GM12878 (cell line): ENCODE data around the gene DPP6. TPM values are rescaled to one million over a fixed set of nuclear protein-coding genes. Genes with fewer than 3 reads are reported as not detected.

Experiments
- ATAC-seq: fragments of 200-7000 bp; cut with Tn5 transposase; 3 replicates; pipeline ENCODE4 v1.9.1; 2020; ENCODE audit warnings: mild to moderate bottlenecking, moderate library complexity
- BruUV-seq: library from RNA; stranded (reverse); fragments of 400-500 nt; replicated peaks from 2 replicates; lab custom pipeline; 2021; lab: Mats Ljungman, UMichigan
- CTCF ChIA-PET: fragments of 300-600 bp; sonication (Branson Sonifier 250); formaldehyde crosslinking; extraction: SDS; loops from one replicate; lab custom pipeline; 2021; ENCODE audit warnings: inconsistent platforms; lab: Yijun Ruan, JAX
- POLR2A ChIA-PET: fragments of 350-600 bp; formaldehyde crosslinking; extraction: SDS; loops from one replicate; lab custom pipeline; 2021; ENCODE audit warnings: inconsistent platforms; lab: Charles Lee
- RAD21 ChIA-PET: fragments of 300-600 bp; sonication (Branson Sonifier 250); formaldehyde crosslinking; loops from one replicate; lab custom pipeline; 2023; ENCODE audit warnings: antibody characterized with exemption; ENCODE audit not compliant: unreplicated experiment; lab: Charles Lee
- SMC1A ChIA-PET: fragments of 300-600 bp; sonication (Branson Sonifier 250); formaldehyde crosslinking; loops from one replicate; lab custom pipeline; 2023; ENCODE audit not compliant: unreplicated experiment, uncharacterized antibody; lab: Charles Lee
- DNase-seq: peaks from one replicate; pipeline ENCODE4 v3.0.0-alpha.2; 2011; ENCODE audit warnings: low read depth, low spot score
- FAIRE-seq: peaks from 3 replicates; lab custom pipeline; 2011; peaks lifted over from hg19 to GRCh38; lab: Jason Lieb, UNC
- H2AFZ ChIP-seq: 2 replicates; pipeline ENCODE4 v1.6.0; 2011; ENCODE audit warnings: low read depth, low read length, control low read depth; ENCODE audit not compliant: control insufficient read depth
- H3K27ac ChIP-seq: 2 replicates; pipeline ENCODE4 v1.5.1; 2011; ENCODE audit warnings: control low read depth; ENCODE audit not compliant: control insufficient read depth, insufficient read depth
- H3K27me3 ChIP-seq, 2 experiments: replicated peaks in 1 of 2; 2 replicates each; pipeline versions ENCODE4 v1.6.0 to v1.6.1; 2011; ENCODE audit warnings: low read length in 1 of 2; ENCODE audit not compliant: control insufficient read depth in 2 of 2, insufficient read depth in 2 of 2
- H3K36me3 ChIP-seq, 2 experiments: 2 replicates each; pipeline ENCODE4 v1.5.1; 2011; ENCODE audit warnings: low read length in 1 of 2; ENCODE audit not compliant: control insufficient read depth in 2 of 2, insufficient read depth in 2 of 2
- H3K4me1 ChIP-seq: 2 replicates; pipeline ENCODE4 v1.6.1; 2011; ENCODE audit warnings: mild to moderate bottlenecking, low read length, moderate library complexity, mixed read lengths; ENCODE audit not compliant: control insufficient read depth, insufficient read depth
- H3K4me2 ChIP-seq: 2 replicates; pipeline ENCODE4 v1.6.0; 2011; ENCODE audit warnings: control low read depth; ENCODE audit not compliant: control insufficient read depth, insufficient read depth
- H3K4me3 ChIP-seq: fragments of 200-600 bp; sonication (generic); 2 replicates; pipeline ENCODE4 v1.5.1; 2016
- H3K79me2 ChIP-seq: 2 replicates; pipeline ENCODE4 v1.6.0; 2011; ENCODE audit warnings: low read length; ENCODE audit not compliant: control insufficient read depth, insufficient read depth
- H3K9ac ChIP-seq: 2 replicates; pipeline ENCODE4 v1.8.0; 2011; ENCODE audit warnings: low read length, control low read depth, mixed read lengths; ENCODE audit not compliant: control insufficient read depth, insufficient read depth
- H3K9me3 ChIP-seq: replicated peaks from 3 replicates; pipeline ENCODE4 v1.5.1; 2011; ENCODE audit warnings: mild to moderate bottlenecking, low read length; ENCODE audit not compliant: control insufficient read depth, insufficient read depth
- H4K20me1 ChIP-seq: 2 replicates; pipeline ENCODE4 v1.6.0; 2011; ENCODE audit not compliant: control insufficient read depth, insufficient read depth
- BHLHE40 ChIP-seq, 2 experiments: fragments of 450-650 bp in 1 of 2; IDR thresholded peaks; 2 replicates each; pipeline ENCODE4 v1.6.1; 2011 to 2017; ENCODE audit warnings: low read depth in 2 of 2, borderline replicate concordance in 1 of 2, improper control_type of control experiment in 1 of 2, low read length in 1 of 2, mild to moderate bottlenecking in 1 of 2
- HDGF ChIP-seq: fragments of 450-650 bp; IDR thresholded peaks from 2 replicates; pipeline ENCODE4 v1.6.1; 2016; ENCODE audit warnings: antibody characterized with exemption
- IRF4 ChIP-seq: IDR thresholded peaks from 2 replicates; pipeline ENCODE4 v1.6.1; 2011; ENCODE audit warnings: low read depth, low read length
- KAT2A ChIP-seq: conservative IDR thresholded peaks from 2 replicates; pipeline ENCODE4 v1.6.1; 2011; ENCODE audit warnings: low read depth, low read length; ENCODE audit not compliant: control insufficient read depth
- MTA3 ChIP-seq: IDR thresholded peaks from 2 replicates; pipeline ENCODE4 v1.6.1; 2012; ENCODE audit warnings: low read length, inconsistent platforms, borderline replicate concordance
- PAX5 ChIP-seq: IDR thresholded peaks from 2 replicates; pipeline ENCODE4 v1.6.1; 2011; ENCODE audit warnings: low read depth, low read length, borderline replicate concordance
- PRDM15 ChIP-seq: fragments of 450-650 bp; formaldehyde crosslinking; IDR thresholded peaks from 2 replicates; pipeline ENCODE4 v1.4.0; 2020; ENCODE audit warnings: mild to moderate bottlenecking, moderate library complexity
- RB1 ChIP-seq: fragments of 450-650 bp; formaldehyde crosslinking; IDR thresholded peaks from 2 replicates; pipeline ENCODE4 v1.6.1; 2017; ENCODE audit warnings: mild to moderate bottlenecking, borderline replicate concordance
- RUNX3 ChIP-seq: IDR thresholded peaks from 2 replicates; pipeline ENCODE4 v1.6.1; 2012; ENCODE audit warnings: low read length, inconsistent platforms
- SUZ12 ChIP-seq: fragments of 200-600 bp; sonication (generic); IDR thresholded peaks from one replicate; pipeline ENCODE4 v1.6.1; 2018; ENCODE audit warnings: antibody characterized with exemption, mild to moderate bottlenecking; ENCODE audit not compliant: unreplicated experiment
- YY1 ChIP-seq: IDR thresholded peaks from 2 replicates; pipeline ENCODE4 v1.6.1; 2011; ENCODE audit warnings: low read depth, mild to moderate bottlenecking, low read length
- WGBS: methylation state at CpG from one replicate; pipeline ENCODE4 v1.1.6; 2016; ENCODE audit warnings: low lambda C conversion rate; ENCODE audit not compliant: insufficient replicate concordance, insufficient coverage; ENCODE audit errors: missing lambda C conversion rate; 5-methylcytosine and 5-hydroxymethylcytosine counted together
- in situ Hi-C: fragments of 300-500 bp; cut with MboI; formaldehyde crosslinking; loops from 9 replicates; pipeline ENCODE4 v1.14.3; 2018; ENCODE audit warnings: mixed read lengths
- intact Hi-C: fragments of 100-400 bp; cut with micrococcal nuclease; formaldehyde crosslinking; loops from one replicate; pipeline ENCODE4 v1.14.2; 2022; ENCODE audit not compliant: unreplicated experiment
- polyA plus RNA-seq, 11 experiments: library from polyadenylated mRNA; depleted of rRNA in 4 of 11; unstranded in 6 of 11; stranded (reverse) in 5 of 11; fragments of >200 nt; fragmentation: Nextera tagmentation in 4 of 11; fragmentation: Illumina TruSeq in 1 of 11; extraction: Ambion mirVana in 4 of 11; extraction: Trizol in 1 of 11; gene quantifications; 1 replicate in 1 of 11; 2 replicates in 10 of 11; pipeline versions ENCODE4 v1.2.1 to v1.2.3, GENCODE V29; 2011 to 2016; ENCODE audit warnings: inconsistent platforms in 2 of 11, missing spikeins in 2 of 11, low read depth in 1 of 11
- total RNA-seq, 4 experiments: library from RNA; depleted of rRNA in 3 of 4; stranded (reverse); fragments of >200 nt in 3 of 4; fragmentation: Illumina TruSeq in 1 of 4; extraction: Trizol in 1 of 4; gene quantifications; 2 replicates each; pipeline versions ENCODE4 v1.2.1 to v1.2.3, GENCODE V29; 2013 to 2021

Gene DPP6
- total and polyA plus RNA-seq, 10 of the 15 experiments (the other 5 are each of a cell fraction or from before 2014, with no cell fraction given): not detected

- no peak for TF ChIP-seq PRDM15 (CRISPR knock-in tag)
- TF ChIP-seq HDGF: no peak
Measured at GRCh38 chr7:154200241-154200640, 148.0 kb downstream of the DPP6 start (continued).

DNA sequence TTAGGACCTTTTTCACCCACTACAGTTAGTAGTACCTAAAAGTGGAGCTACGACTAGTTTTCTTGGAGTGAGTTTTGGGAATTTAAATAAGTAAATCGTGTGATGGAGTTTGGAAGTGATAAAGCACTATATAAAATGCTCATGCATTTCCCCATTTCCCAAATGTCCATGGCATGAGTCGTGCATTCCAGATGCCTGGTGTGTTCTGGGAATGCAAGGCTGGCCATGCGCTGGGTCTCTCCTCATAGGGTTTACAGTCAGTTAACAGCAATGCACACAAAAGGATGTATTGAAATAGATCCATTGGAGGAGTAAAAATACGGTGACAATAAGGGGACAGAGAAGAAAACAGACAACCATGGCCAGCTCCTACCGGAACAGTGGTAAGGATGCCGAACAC is 149.8 kb downstream of the DPP6 start:
- H3K27ac ChIP-seq: no peak overlapping the region
- RAD21 ChIA-PET: no interaction called here
- H3K79me2 ChIP-seq: no peaks in the 10 kb centered on the region
- BruUV-seq: no TSS peak
- TF ChIP-seq IRF4 (no peak), RB1 (no peak), SUZ12 (no peak), RUNX3 (no peak), BHLHE40 (IDR thresholded peaks at IDR 0.05; ENCODE audit: borderline replicate concordance in 1 of 2, low read depth in 2 of 2, low read length in 1 of 2) (no peak), MTA3 (no peak), PAX5 (no peak), KAT2A (no peak), YY1 (no peak)
- SMC1A ChIA-PET: no interaction called here
- H3K36me3 ChIP-seq: no peaks in the 10 kb centered on the region
- H3K4me2 ChIP-seq: no peak overlapping the region
- H3K4me3 ChIP-seq: no peak overlapping the region
- in situ Hi-C loops (no loop called here), intact Hi-C loops (no loop called here)
- H3K9me3 ChIP-seq: no peaks in the 10 kb centered on the region
- H4K20me1 ChIP-seq: no peaks in the 10 kb centered on the region
- CTCF ChIA-PET: no interaction called here
- ATAC-seq: no peak
- no peak overlapping the region for H3K9ac ChIP-seq
- no peak overlapping the region for H2AFZ ChIP-seq
- WGBS: 29% methylated on average over 7 of the region's 7 CpGs
- no peaks in the 10 kb centered on the region for H3K4me1 ChIP-seq
- POLR2A ChIA-PET: no interaction called here
- no peak for FAIRE-seq
- DNase-seq: no peak
- H3K27me3 ChIP-seq: no peaks in the 10 kb centered on the region
